Keratinocyte (primary cell): Measurements from ENCODE around the gene CTSA. TPM values are rescaled to one million over a fixed set of nuclear protein-coding genes. Genes with fewer than 3 reads are reported as not detected.

Experiments used
- DNase-seq: peaks from one replicate; pipeline ENCODE4 v3.0.0-alpha.2; 2011; ENCODE audit warnings: low read depth, missing footprints, low spot score
- FAIRE-seq: peaks from 2 replicates; lab custom pipeline; 2011; peaks lifted over from hg19 to GRCh38; lab: Jason Lieb, UNC
- H2AFZ ChIP-seq: 2 replicates; pipeline ENCODE4 v1.6.0; 2012; ENCODE audit warnings: low read length, control low read depth, inconsistent platforms; ENCODE audit not compliant: control insufficient read depth
- H3K27ac ChIP-seq: 2 replicates; pipeline ENCODE4 v1.5.1; 2011; ENCODE audit warnings: low read length; ENCODE audit not compliant: control insufficient read depth, insufficient read depth
- H3K27me3 ChIP-seq: 3 replicates; pipeline ENCODE4 v1.6.0; 2011; ENCODE audit warnings: low read length; ENCODE audit not compliant: control insufficient read depth, insufficient read depth; ENCODE audit errors: extremely low read depth
- H3K36me3 ChIP-seq, 2 experiments: 2 replicates in 1 of 2; 3 replicates in 1 of 2; pipeline ENCODE4 v1.5.1; 2011; ENCODE audit warnings: low read length in 2 of 2, mild to moderate bottlenecking in 1 of 2; ENCODE audit not compliant: control insufficient read depth in 2 of 2, insufficient read depth in 2 of 2; ENCODE audit errors: extremely low read depth in 1 of 2
- H3K4me1 ChIP-seq: 3 replicates; pipeline ENCODE4 v1.5.1; 2011; ENCODE audit warnings: low read length; ENCODE audit not compliant: control insufficient read depth, insufficient read depth; ENCODE audit errors: extremely low read depth
- H3K4me2 ChIP-seq: 3 replicates; pipeline ENCODE4 v1.6.0; 2011; ENCODE audit warnings: low read depth, low read length; ENCODE audit not compliant: control insufficient read depth, insufficient read depth; ENCODE audit errors: extremely low read depth
- H3K4me3 ChIP-seq, 3 experiments: fragments of 200-600 bp in 1 of 3; sonication (generic) in 1 of 3; 2 replicates in 2 of 3; 3 replicates in 1 of 3; pipeline ENCODE4 v1.5.1; 2011 to 2016; ENCODE audit warnings: low read length in 3 of 3, mild to moderate bottlenecking in 3 of 3, control low read depth in 2 of 3, inconsistent platforms in 1 of 3, low read depth in 1 of 3, mixed read lengths in 1 of 3, mixed run types in 1 of 3, moderate library complexity in 1 of 3; ENCODE audit not compliant: control insufficient read depth in 2 of 3, insufficient read depth in 2 of 3; ENCODE audit errors: extremely low read depth in 1 of 3
- H3K79me2 ChIP-seq: 2 replicates; pipeline ENCODE4 v1.6.0; 2012; ENCODE audit warnings: low read length; ENCODE audit not compliant: control insufficient read depth, insufficient read depth
- H3K9ac ChIP-seq: 3 replicates; pipeline ENCODE4 v1.6.0; 2011; ENCODE audit warnings: low read length; ENCODE audit not compliant: control insufficient read depth, insufficient read depth; ENCODE audit errors: extremely low read depth
- H3K9me1 ChIP-seq: 3 replicates; pipeline ENCODE4 v1.6.0; 2011; ENCODE audit warnings: low read length; ENCODE audit not compliant: control insufficient read depth, insufficient read depth; ENCODE audit errors: extremely low read depth
- H3K9me3 ChIP-seq: 2 replicates; pipeline ENCODE4 v1.5.1; 2012; ENCODE audit warnings: low read depth, low read length; ENCODE audit not compliant: control insufficient read depth
- H4K20me1 ChIP-seq: 3 replicates; pipeline ENCODE4 v1.6.0; 2011; ENCODE audit warnings: low read length; ENCODE audit not compliant: control insufficient read depth, insufficient read depth; ENCODE audit errors: extremely low read depth
- CTCF ChIP-seq, 3 experiments: IDR thresholded peaks in 1 of 3; conservative IDR thresholded peaks in 1 of 3; optimal IDR thresholded peaks in 1 of 3; 2 replicates in 2 of 3; 3 replicates in 1 of 3; pipeline versions ENCODE3 to v1.5.1; 2011; ENCODE audit warnings: low read length in 3 of 3, mild to moderate bottlenecking in 3 of 3, moderate library complexity in 2 of 3, control low read depth in 1 of 3, inconsistent platforms in 1 of 3; ENCODE audit not compliant: insufficient read depth in 2 of 3; ENCODE audit errors: extremely low read depth in 1 of 3
- EZH2 ChIP-seq: IDR thresholded peaks from one replicate; pipeline ENCODE4 v1.6.1; 2012; ENCODE audit warnings: inconsistent platforms, mild to moderate bottlenecking, low read length, moderate library complexity
- dilution Hi-C: fragments of 300-500 bp; cut with MboI; formaldehyde crosslinking; loops from one replicate; pipeline ENCODE4 v1.7.0; 2020; ENCODE audit warnings: low sequenced_read_pairs; ENCODE audit not compliant: extremely low pct_ligation_motif_present
- polyA plus RNA-seq, 5 experiments: library from polyadenylated mRNA; depleted of rRNA in 3 of 5; stranded (reverse) in 3 of 5; stranded (forward) in 1 of 5; unstranded in 1 of 5; fragments of >200 nt; gene quantifications; 1 replicate in 1 of 5; 2 replicates in 3 of 5; 3 replicates in 1 of 5; pipeline versions ENCODE4 v1.2.1 to v1.2.3, GENCODE V29; 2011 to 2012; ENCODE audit warnings: missing spikeins in 2 of 5, low read depth in 1 of 5, low replicate concordance in 1 of 5

CTSA gene
- polyA plus RNA-seq, 1 donor (not counting 4 experiments of a cell fraction or from before 2014, with no cell fraction given): 38.6 TPM

GRCh38 chr20:45937765-45938164 lies 46.6 kb downstream of the CTSA start:
- no peaks in the 10 kb centered on the region for H3K9me1 ChIP-seq
- peaks cover 14% of the 10 kb centered on the region for H3K4me1 ChIP-seq
- no peaks in the 10 kb centered on the region for H3K9me3 ChIP-seq
- TF ChIP-seq CTCF (optimal IDR thresholded peaks at IDR 0.05 in 1 of 3, IDR thresholded peaks at IDR 0.05 in 1 of 3, conservative IDR thresholded peaks at IDR 0.05 in 1 of 3; ENCODE audit: extremely low read depth in 1 of 3, insufficient read depth in 2 of 3, low read length in 3 of 3) (no peak), EZH2 (no peak)
- no peak for FAIRE-seq
- H3K27ac ChIP-seq: no peak overlapping the region
- H3K4me2 ChIP-seq: no peak overlapping the region
- H2AFZ ChIP-seq: no peak overlapping the region
- no peak overlapping the region for H3K4me3 ChIP-seq
- H3K27me3 ChIP-seq: no peaks in the 10 kb centered on the region
- peaks cover 33% of the 10 kb centered on the region for H3K79me2 ChIP-seq
- no peaks in the 10 kb centered on the region for H4K20me1 ChIP-seq
- H3K9ac ChIP-seq: no peak overlapping the region
- dilution Hi-C loops: no loop called here
- DNase-seq: no peak
- peaks cover 21 to 30% of the 10 kb centered on the region in 2 experiments for H3K36me3 ChIP-seq

- TF ChIP-seq EZH2: no peak
- no peak for TF ChIP-seq CTCF (optimal IDR thresholded peaks at IDR 0.05 in 1 of 3, IDR thresholded peaks at IDR 0.05 in 1 of 3, conservative IDR thresholded peaks at IDR 0.05 in 1 of 3; ENCODE audit: extremely low read depth in 1 of 3, insufficient read depth in 2 of 3, low read length in 3 of 3)
- Histone ChIP-seq H3K36me3 (peaks cover 27 to 41% of the 10 kb centered on the region in 2 experiments), H3K4me2 (no peak overlapping the region), H3K27ac (no peak overlapping the region), H3K79me2 (peaks cover 26% of the 10 kb centered on the region), H3K9me1 (no peaks in the 10 kb centered on the region), H3K27me3 (no peaks in the 10 kb centered on the region), H3K4me3 (no peak overlapping the region), H4K20me1 (no peaks in the 10 kb centered on the region), H3K9ac (no peak overlapping the region), H3K9me3 (no peaks in the 10 kb centered on the region), H2AFZ (no peak overlapping the region), H3K4me1 (peaks cover 12% of the 10 kb centered on the region)
- dilution Hi-C loops: no loop called here
- FAIRE-seq (no peak), DNase-seq (no peak)
Observed at GRCh38 chr20:45938727-45939438, 47.7 kb downstream of the CTSA start.
